ENCODE measurements around the gene DMD.

- TF ChIP-seq CTCF (IDR thresholded peaks at IDR 0.05; ENCODE audit: insufficient read depth, low read depth, low read length) (no peak), EZH2 (IDR thresholded peaks at IDR 0.05; ENCODE audit: insufficient read depth, low read length) (no peak)
These were observed 755.6 kb downstream of the DMD start for GRCh38 chrX:32455704-32456103.

Data from astrocyte (in vitro differentiated cells and primary cell).